ENCODE measurements around the gene ASGR1.
"Not testable (repeated sequence)": the region's sequence is repeated elsewhere in the genome, so short reads cannot be mapped to it uniquely, and the experiment has no call there.

The ASGR1 gene

GRCh38 chr17:7191069-7191468 is 11.9 kb upstream of the ASGR1 start:
- DNase-seq (ENCODE audit: low read depth in 2 of 2): no peak

- no peak for DNase-seq (ENCODE audit: low read depth in 2 of 2)
Observed at GRCh38 chr17:7190276-7190917, 11.2 kb upstream of the ASGR1 start.

GRCh38 chr17:7186241-7186640 is 7.1 kb upstream of the ASGR1 start:
- DNase-seq (ENCODE audit: low read depth in 2 of 2): no peak

- no peak for DNase-seq (ENCODE audit: low read depth in 2 of 2)
Observed at GRCh38 chr17:7184647-7185046, 5.5 kb upstream of the ASGR1 start.

- DNase-seq (ENCODE audit: low read depth in 2 of 2): no peak
Observed at GRCh38 chr17:7184091-7184488, 4.9 kb upstream of the ASGR1 start.

- no peak for DNase-seq (ENCODE audit: low read depth in 2 of 2)
Observed at GRCh38 chr17:7183433-7184090, 4.4 kb upstream of the ASGR1 start.

- not testable (repeated sequence) for DNase-seq (ENCODE audit: low read depth in 2 of 2)
Observed at GRCh38 chr17:7182101-7182500, 2.9 kb upstream of the ASGR1 start.

- no peak for DNase-seq (ENCODE audit: low read depth in 2 of 2)
Observed at GRCh38 chr17:7178973-7179316, 225 bp downstream of the ASGR1 start.

GRCh38 chr17:7177954-7178477 is 1.2 kb downstream of the ASGR1 start:
- no peak for DNase-seq (ENCODE audit: low read depth in 2 of 2)

GRCh38 chr17:7177191-7177953 is 1.8 kb downstream of the ASGR1 start:
- peak; percentile 33 to 36 for DNase-seq (ENCODE audit: low read depth in 2 of 2)

- DNase-seq (ENCODE audit: low read depth in 2 of 2): no peak
Observed at GRCh38 chr17:7176841-7177190, 2.4 kb downstream of the ASGR1 start.

GRCh38 chr17:7176107-7176840 is 2.9 kb downstream of the ASGR1 start:
- no peak for DNase-seq (ENCODE audit: low read depth in 2 of 2)

- DNase-seq (ENCODE audit: low read depth in 2 of 2): no peak
Observed at GRCh38 chr17:7175330-7175733, 3.8 kb downstream of the ASGR1 start.

- DNase-seq (ENCODE audit: low read depth in 2 of 2): no peak
Observed at GRCh38 chr17:7174603-7175326, 4.4 kb downstream of the ASGR1 start.

- DNase-seq (ENCODE audit: low read depth in 2 of 2): peak; percentile 6 to 10
Observed at GRCh38 chr17:7173687-7174602, 5.2 kb downstream of the ASGR1 start.

- DNase-seq (ENCODE audit: low read depth in 2 of 2): not testable (repeated sequence)
Observed at GRCh38 chr17:7172522-7173191, 6.5 kb downstream of the ASGR1 start.

GRCh38 chr17:7169565-7169908 is 9.6 kb downstream of the ASGR1 start:
- DNase-seq (ENCODE audit: low read depth in 2 of 2): not testable (repeated sequence)

- not testable (repeated sequence) for DNase-seq (ENCODE audit: low read depth in 2 of 2)
Observed at GRCh38 chr17:7168841-7169564, 10.2 kb downstream of the ASGR1 start.

- DNase-seq (ENCODE audit: low read depth in 2 of 2): no peak
Observed at GRCh38 chr17:7167832-7168231, 11.3 kb downstream of the ASGR1 start.
